Body of pancreas (tissue), 4 donors: ENCODE data around the gene SLC38A10. TPM values are rescaled to one million over a fixed set of nuclear protein-coding genes. Genes with fewer than 3 reads are reported as not detected.
A peak's percentile ranks its signal among the peaks of the same experiment; 100 is the strongest.

Experiments used
- ATAC-seq: fragments of 150-250 bp; one replicate; pipeline ENCODE4 v1.9.1; 2016
- DNase-seq, 4 donors: peaks; one replicate each; pipeline ENCODE4 v3.0.0-alpha.2; 2019
- H3K27ac ChIP-seq, 4 donors: fragments of 200-600 bp; sonication (generic); 1 replicate in 3 of 4; 2 replicates in 1 of 4; pipeline versions ENCODE4 v1.5.1 to v1.6.1; 2016 to 2019; ENCODE audit warnings: mild to moderate bottlenecking in 1 of 4, mixed read lengths in 1 of 4, moderate library complexity in 1 of 4
- H3K27me3 ChIP-seq, 2 donors: fragments of 200-600 bp; sonication (generic); one replicate each; pipeline ENCODE4 v1.6.0; 2016; ENCODE audit warnings: mild to moderate bottlenecking in 1 of 2
- H3K36me3 ChIP-seq, 2 donors: fragments of 200-600 bp; sonication (generic); replicated peaks in 1 of 2; 2 replicates each; pipeline ENCODE4 v1.5.1; 2016; ENCODE audit warnings: low read depth in 2 of 2; ENCODE audit not compliant: insufficient read depth in 1 of 2
- H3K4me1 ChIP-seq: fragments of 200-600 bp; sonication (generic); one replicate; pipeline ENCODE4 v1.6.0; 2016
- H3K4me3 ChIP-seq, 2 donors: fragments of 200-600 bp; sonication (generic); 1 replicate in 1 of 2; 2 replicates in 1 of 2; pipeline ENCODE4 v1.5.1; 2016 to 2019
- H3K9me3 ChIP-seq, 3 donors: fragments of 200-600 bp; sonication (generic); 1 replicate in 2 of 3; 2 replicates in 1 of 3; pipeline ENCODE4 v1.5.1; 2016
- CTCF ChIP-seq, 7 experiments: fragments of 450-650 bp in 4 of 7; fragments of 200-600 bp in 3 of 7; sonication (generic) in 3 of 7; IDR thresholded peaks; one replicate each; pipeline ENCODE4 v1.5.1; 2016 to 2019; ENCODE audit warnings: antibody characterized with exemption in 7 of 7
- POLR2A ChIP-seq, 3 donors: fragments of 450-650 bp; IDR thresholded peaks; one replicate each; pipeline ENCODE4 v1.6.1; 2016; ENCODE audit warnings: antibody characterized with exemption in 3 of 3, mild to moderate bottlenecking in 2 of 3
- WGBS, 2 donors: methylation state at CpG; one replicate each; pipeline ENCODE4 v1.1.5; 2017; 5-methylcytosine and 5-hydroxymethylcytosine counted together
- intact Hi-C: fragments of 100-400 bp; cut with DNase I; formaldehyde crosslinking; loops from one replicate; pipeline ENCODE4 v1.15.1; 2023
- total RNA-seq, 2 donors: library from RNA; depleted of rRNA; stranded (reverse); fragments of >200 nt; gene quantifications; one replicate each; pipeline ENCODE4 v1.1.0, GENCODE V29; 2016

The SLC38A10 gene
- total RNA-seq, 2 donors from 2014 or later, result 102 to 203 TPM

- H3K27me3 ChIP-seq, result no peaks in the 10 kb centered on the region
- DNase-seq (no peak), ATAC-seq (no peak)
- intact Hi-C loops, result no loop called here
- H3K27ac ChIP-seq, result no peak overlapping the region
- peaks cover 12% of the 10 kb centered on the region for H3K4me1 ChIP-seq
- H3K36me3 ChIP-seq, result no peaks in the 10 kb centered on the region
- H3K4me3 ChIP-seq, result no peak overlapping the region
- H3K9me3 ChIP-seq, result no peaks in the 10 kb centered on the region
- 83 to 88% methylated on average over 15 of the region's 15 CpGs for WGBS, 2 donors
- TF ChIP-seq CTCF (IDR thresholded peaks at IDR 0.05), result no peak
Observed at GRCh38 chr17:81298991-81299738, 4.1 kb upstream of the SLC38A10 start.

- intact Hi-C loops, result no loop called here
- Histone ChIP-seq H3K4me1 (peaks cover 19% of the 10 kb centered on the region), H3K27me3 (no peaks in the 10 kb centered on the region), H3K4me3 (no peak overlapping the region), H3K27ac (no peak overlapping the region), H3K9me3 (no peaks in the 10 kb centered on the region), H3K36me3 (no peaks in the 10 kb centered on the region)
- 79 to 81% methylated on average over 8 to 11 of the region's 11 CpGs for WGBS, 2 donors
- TF ChIP-seq POLR2A (IDR thresholded peaks at IDR 0.05), result no peak
- TF ChIP-seq CTCF (IDR thresholded peaks at IDR 0.05), result no peak
- no peak for DNase-seq
- no peak for ATAC-seq
Observed at GRCh38 chr17:81298325-81298990, 3.4 kb upstream of the SLC38A10 start.

DNA sequence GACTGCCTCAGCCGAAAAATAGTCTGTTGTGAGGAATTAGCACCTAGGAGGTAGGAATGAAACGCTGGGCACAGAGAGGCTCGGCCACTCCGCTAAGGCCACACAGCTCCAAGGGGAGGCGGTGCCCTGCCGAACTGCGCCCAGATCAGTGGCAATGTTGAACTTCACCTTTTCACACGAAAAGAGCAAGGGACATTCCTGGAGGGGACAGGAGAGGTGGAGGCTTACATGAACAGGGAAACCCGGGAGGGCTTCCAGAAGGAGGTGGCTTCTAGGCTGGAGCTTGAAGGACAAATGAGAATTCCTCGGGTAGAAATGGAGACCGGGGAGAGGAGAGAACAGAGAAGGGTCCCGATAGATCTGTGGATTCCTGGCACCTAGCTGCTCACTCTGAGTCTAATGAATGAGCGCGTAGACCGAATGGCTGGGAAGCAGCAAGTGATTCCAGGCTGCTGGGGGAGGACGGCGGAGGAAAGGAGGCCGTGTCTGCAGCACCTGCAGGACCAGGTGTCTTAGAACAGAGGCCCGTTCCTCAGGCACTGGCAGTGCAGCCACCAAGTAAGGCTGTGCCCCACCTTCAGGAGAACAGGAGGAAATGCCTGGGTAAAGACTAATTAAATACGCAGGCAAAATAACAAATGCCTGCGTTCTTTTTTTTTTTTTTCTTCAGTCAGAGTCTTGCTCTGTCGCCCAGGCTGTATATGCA lies 722 bp upstream of the SLC38A10 start:
- peak; percentile 70 for ATAC-seq
- no peaks in the 10 kb centered on the region for H3K36me3 ChIP-seq
- peaks cover 43% of the 10 kb centered on the region for H3K4me1 ChIP-seq
- peak; percentile 40 to 70 (median 68) for TF ChIP-seq POLR2A (IDR thresholded peaks at IDR 0.05)
- TF ChIP-seq CTCF (IDR thresholded peaks at IDR 0.05), result peak; percentile 26 to 79 (median 67)
- WGBS, 2 donors, result 4 to 5% methylated on average over 14 to 22 of the region's 22 CpGs
- H3K27ac ChIP-seq, result peak overlapping the region; percentile 91 to 98 (median 94)
- DNase-seq, result peak; percentile 76 to 92 (median 89)
- H3K27me3 ChIP-seq, result no peaks in the 10 kb centered on the region
- no peaks in the 10 kb centered on the region for H3K9me3 ChIP-seq
- intact Hi-C loops, result no loop called here
- H3K4me3 ChIP-seq, result peak overlapping the region; percentile 43 to 67

- H3K27ac ChIP-seq, result peak overlapping the region; percentile 91 to 98 (median 94)
- WGBS, 2 donors, result 0% methylated on average over 8 to 47 of the region's 48 CpGs
- H3K4me3 ChIP-seq, result peak overlapping the region; percentile 43 to 67
- no peak for TF ChIP-seq CTCF (IDR thresholded peaks at IDR 0.05)
- no peak for TF ChIP-seq POLR2A (IDR thresholded peaks at IDR 0.05)
- H3K4me1 ChIP-seq, result peaks cover 44% of the 10 kb centered on the region
- no peaks in the 10 kb centered on the region for H3K27me3 ChIP-seq
- peak; percentile 44 to 59 (median 50) for DNase-seq
- H3K9me3 ChIP-seq, result no peaks in the 10 kb centered on the region
- no peaks in the 10 kb centered on the region for H3K36me3 ChIP-seq
- ATAC-seq, result peak; percentile 13
- intact Hi-C loops, result no loop called here
Observed at GRCh38 chr17:81294512-81295030, 536 bp downstream of the SLC38A10 start.
